ENCODE data around the gene GALNT13.

The GALNT13 gene

DNA sequence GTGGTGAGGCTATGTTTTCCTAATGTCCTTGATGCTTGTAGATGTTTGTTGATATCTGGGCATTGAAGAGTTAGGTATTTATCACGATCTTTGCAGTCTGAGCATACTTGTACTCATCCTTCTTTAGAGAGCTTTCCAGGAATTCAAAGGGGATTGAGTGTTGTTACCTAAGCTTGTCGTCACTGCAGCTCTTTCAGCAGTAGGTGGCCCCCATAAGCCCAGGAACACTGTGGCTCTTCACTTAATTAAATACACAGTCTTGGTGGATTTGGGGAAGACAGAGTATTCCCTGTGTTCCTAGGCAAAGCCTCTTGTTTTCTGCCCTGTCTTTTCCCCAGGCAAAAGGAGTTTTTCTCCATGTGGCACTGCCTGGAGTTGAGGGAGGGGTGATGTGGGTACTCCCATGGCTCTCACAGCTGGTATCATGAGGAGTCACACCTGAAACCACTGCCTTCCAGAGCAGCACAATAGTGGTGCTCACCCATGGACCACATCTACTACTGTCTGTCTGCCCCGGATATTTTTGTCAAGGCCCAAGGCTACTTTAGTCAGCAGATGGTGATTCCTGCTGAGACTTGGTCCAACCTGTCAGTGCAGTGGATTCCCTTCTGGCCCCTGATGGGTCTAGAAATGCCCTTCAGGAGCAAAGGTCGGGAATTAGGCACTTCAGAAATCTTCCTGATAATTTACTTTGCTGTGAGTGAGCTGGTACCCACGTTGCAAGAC, 95.7 kb downstream of the GALNT13 start:
- in situ Hi-C loops (cut with HindIII; ENCODE audit: low sequenced_read_pairs), result no loop called here
- no peak for DNase-seq (ENCODE audit: low read depth)
- TF ChIP-seq, protein P1, sequence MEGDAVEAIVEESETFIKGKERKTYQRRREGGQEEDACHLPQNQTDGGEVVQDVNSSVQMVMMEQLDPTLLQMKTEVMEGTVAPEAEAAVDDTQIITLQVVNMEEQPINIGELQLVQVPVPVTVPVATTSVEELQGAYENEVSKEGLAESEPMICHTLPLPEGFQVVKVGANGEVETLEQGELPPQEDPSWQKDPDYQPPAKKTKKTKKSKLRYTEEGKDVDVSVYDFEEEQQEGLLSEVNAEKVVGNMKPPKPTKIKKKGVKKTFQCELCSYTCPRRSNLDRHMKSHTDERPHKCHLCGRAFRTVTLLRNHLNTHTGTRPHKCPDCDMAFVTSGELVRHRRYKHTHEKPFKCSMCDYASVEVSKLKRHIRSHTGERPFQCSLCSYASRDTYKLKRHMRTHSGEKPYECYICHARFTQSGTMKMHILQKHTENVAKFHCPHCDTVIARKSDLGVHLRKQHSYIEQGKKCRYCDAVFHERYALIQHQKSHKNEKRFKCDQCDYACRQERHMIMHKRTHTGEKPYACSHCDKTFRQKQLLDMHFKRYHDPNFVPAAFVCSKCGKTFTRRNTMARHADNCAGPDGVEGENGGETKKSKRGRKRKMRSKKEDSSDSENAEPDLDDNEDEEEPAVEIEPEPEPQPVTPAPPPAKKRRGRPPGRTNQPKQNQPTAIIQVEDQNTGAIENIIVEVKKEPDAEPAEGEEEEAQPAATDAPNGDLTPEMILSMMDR (IDR thresholded peaks at IDR 0.05; ENCODE audit: low read depth, low read length, missing control alignments), result no peak
- no peak overlapping the region for H3K4me3 ChIP-seq (ENCODE audit: low read depth, low read length)

DNA sequence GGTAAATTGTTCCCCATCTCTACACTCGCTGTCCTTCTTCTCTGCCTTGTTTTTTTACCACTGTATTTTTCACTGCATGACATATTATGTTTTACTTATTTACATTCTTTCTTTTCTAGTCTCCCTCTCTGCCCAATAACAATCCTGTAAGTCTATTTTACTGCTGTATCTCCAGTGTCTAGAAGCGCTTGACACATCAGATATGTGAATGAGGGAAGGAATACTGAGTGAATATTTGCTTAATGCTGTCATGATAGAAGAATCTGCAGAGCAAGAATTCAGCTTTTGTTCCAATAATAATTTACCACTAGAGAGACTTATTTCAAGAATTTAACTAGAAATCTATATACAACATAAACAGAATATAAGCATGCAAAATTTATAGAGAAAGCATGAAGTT, 99.5 kb downstream of the GALNT13 start:
- DNase-seq (ENCODE audit: low read depth), result no peak
- TF ChIP-seq, protein P1 (IDR thresholded peaks at IDR 0.05; ENCODE audit: low read depth, low read length, missing control alignments), result no peak
- no peak overlapping the region for H3K4me3 ChIP-seq (ENCODE audit: low read depth, low read length)
- in situ Hi-C loops (cut with HindIII; ENCODE audit: low sequenced_read_pairs), result no loop called here

DNA sequence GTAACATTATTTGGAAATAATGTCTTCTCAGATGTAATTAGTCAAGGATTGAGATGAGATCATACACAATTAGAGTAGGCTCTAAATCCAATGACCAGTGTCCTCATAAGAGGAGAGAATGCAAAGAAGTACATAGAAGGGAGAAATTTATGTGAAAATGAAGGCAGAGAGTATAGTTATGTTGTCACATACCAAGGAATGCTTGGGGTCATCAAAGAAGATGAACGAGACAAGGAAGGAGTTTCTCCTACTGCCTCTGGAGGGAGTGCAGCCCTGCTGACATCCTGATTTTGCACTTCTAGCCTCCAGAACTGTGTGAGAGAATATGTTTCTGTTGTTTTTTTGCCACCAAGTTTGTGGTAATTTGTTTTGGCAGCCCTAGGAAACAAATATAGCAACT, 100.1 kb downstream of the GALNT13 start:
- in situ Hi-C loops (cut with HindIII; ENCODE audit: low sequenced_read_pairs), result no loop called here
- no peak for DNase-seq (ENCODE audit: low read depth)
- TF ChIP-seq, protein P1 (IDR thresholded peaks at IDR 0.05; ENCODE audit: low read depth, low read length, missing control alignments), result no peak
- no peak overlapping the region for H3K4me3 ChIP-seq (ENCODE audit: low read depth, low read length)

DNA sequence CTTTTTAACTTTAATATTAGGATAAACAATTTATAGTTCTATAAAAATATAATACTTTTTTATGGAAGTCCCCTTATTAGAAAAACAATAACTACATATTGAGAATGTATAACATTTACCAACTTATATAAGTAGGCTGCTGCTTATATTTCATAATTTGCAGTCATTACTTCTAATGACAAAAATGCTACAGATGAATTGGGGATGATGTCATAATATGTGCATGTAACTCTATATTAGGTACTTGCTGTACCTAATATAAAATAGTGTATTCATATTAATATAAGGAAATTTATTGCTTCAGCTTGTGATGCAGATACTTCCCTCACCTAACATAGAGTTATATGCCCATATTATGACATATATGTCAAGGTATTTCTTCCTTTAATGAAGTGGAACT, 100.7 kb downstream of the GALNT13 start:
- TF ChIP-seq, protein P1 (IDR thresholded peaks at IDR 0.05; ENCODE audit: low read depth, low read length, missing control alignments), result no peak
- H3K4me3 ChIP-seq (ENCODE audit: low read depth, low read length), result no peak overlapping the region
- in situ Hi-C loops (cut with HindIII; ENCODE audit: low sequenced_read_pairs), result no loop called here
- DNase-seq (ENCODE audit: low read depth), result no peak

DNA sequence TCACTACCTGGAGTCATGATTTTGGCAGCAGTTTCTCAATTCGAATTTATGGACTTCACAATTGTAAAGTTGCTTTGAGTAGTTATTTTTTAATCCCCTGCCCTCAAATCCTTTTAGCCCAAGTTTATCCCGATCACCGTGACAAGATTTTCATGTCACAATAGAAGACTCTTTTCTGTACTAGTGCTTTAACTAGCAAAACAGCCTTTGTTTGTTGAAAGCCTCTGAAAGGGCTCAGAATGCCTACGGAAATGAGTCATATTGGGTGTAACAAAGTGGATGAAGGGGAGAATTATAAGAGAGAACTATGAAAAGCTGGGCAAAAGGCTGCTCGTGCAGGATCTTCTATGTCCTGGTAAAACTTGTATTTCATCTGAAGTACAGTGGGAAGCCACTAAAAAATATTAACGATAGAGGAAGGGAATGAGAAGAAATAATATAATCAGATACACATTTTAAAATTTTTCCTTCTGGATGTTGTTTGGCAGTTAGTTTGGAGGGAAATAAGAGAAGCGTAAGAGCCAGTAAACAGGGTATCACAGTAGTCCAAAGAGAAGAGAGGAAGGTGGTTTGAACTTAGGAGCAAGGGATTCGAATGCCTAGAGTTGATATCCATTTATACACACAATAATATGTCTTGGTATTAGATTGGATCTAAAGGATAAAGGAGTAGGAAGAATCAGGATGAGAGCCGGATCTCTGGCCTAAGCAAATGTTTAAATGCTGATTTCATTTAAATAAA, 114.9 kb downstream of the GALNT13 start:
- TF ChIP-seq, protein P1 (IDR thresholded peaks at IDR 0.05; ENCODE audit: low read depth, low read length, missing control alignments), result no peak
- in situ Hi-C loops (cut with HindIII; ENCODE audit: low sequenced_read_pairs), result no loop called here
- H3K4me3 ChIP-seq (ENCODE audit: low read depth, low read length), result no peak overlapping the region
- DNase-seq (ENCODE audit: low read depth), result no peak

DNA sequence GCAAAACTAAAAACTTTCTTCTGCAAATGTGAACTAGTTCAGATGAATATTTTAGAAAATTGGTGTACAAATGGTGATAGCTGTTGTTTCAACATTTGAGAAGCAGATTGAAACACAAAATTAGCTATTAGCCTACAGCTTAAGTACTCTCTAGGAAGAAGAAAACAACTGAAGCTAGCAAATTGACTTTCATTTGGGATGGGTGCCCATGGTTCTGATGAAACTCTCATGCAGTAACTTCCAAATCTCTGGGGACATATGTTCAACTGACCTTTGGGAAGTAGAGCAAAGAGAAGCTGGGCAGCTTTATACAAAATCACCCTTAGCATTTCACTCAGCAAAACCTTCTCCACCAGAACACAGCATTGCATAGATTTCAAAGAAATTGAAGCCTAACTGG, 119.0 kb downstream of the GALNT13 start:
- TF ChIP-seq, protein P1 (IDR thresholded peaks at IDR 0.05; ENCODE audit: low read depth, low read length, missing control alignments), result no peak
- in situ Hi-C loops (cut with HindIII; ENCODE audit: low sequenced_read_pairs), result no loop called here
- no peak overlapping the region for H3K4me3 ChIP-seq (ENCODE audit: low read depth, low read length)
- no peak for DNase-seq (ENCODE audit: low read depth)

Measured in astrocyte of the cerebellum (primary cell).